Neutrophil (primary cell): ENCODE measurements around the gene RNF123.

Experiments used
- H3K27ac ChIP-seq: fragments of 200-600 bp; sonication (generic); 2 replicates; pipeline ENCODE4 v1.5.1; 2016; ENCODE audit warnings: mild to moderate bottlenecking, moderate library complexity
- H3K27me3 ChIP-seq: fragments of 200-600 bp; sonication (generic); 2 replicates; pipeline ENCODE4 v1.6.0; 2016; ENCODE audit warnings: mild to moderate bottlenecking
- H3K36me3 ChIP-seq: fragments of 200-600 bp; sonication (generic); 2 replicates; pipeline ENCODE4 v1.5.1; 2017
- H3K4me1 ChIP-seq, 2 experiments: fragments of 200-600 bp in 1 of 2; sonication (generic) in 1 of 2; 1 replicate in 1 of 2; 2 replicates in 1 of 2; pipeline versions ENCODE4 v1.5.1 to v1.6.1; 2013 to 2016; ENCODE audit warnings: low read depth in 1 of 2, low read length in 1 of 2, mild to moderate bottlenecking in 1 of 2, moderate library complexity in 1 of 2; ENCODE audit not compliant: control insufficient read depth in 1 of 2, insufficient read depth in 1 of 2
- H3K4me3 ChIP-seq, 2 experiments: fragments of 200-600 bp in 1 of 2; sonication (generic) in 1 of 2; 1 replicate in 1 of 2; 2 replicates in 1 of 2; pipeline ENCODE4 v1.5.1; 2013 to 2016; ENCODE audit warnings: low read depth in 1 of 2, low read length in 1 of 2, mild to moderate bottlenecking in 1 of 2, moderate library complexity in 1 of 2
- H3K9me3 ChIP-seq: fragments of 200-600 bp; sonication (generic); 2 replicates; pipeline ENCODE4 v1.5.1; 2016
- TF ChIP-seq, protein P1 (sequence below): fragments of 200-600 bp; sonication (generic); IDR thresholded peaks from 2 replicates; pipeline ENCODE4 v1.5.1; 2016; ENCODE audit warnings: antibody characterized with exemption

Gene RNF123

DNA sequence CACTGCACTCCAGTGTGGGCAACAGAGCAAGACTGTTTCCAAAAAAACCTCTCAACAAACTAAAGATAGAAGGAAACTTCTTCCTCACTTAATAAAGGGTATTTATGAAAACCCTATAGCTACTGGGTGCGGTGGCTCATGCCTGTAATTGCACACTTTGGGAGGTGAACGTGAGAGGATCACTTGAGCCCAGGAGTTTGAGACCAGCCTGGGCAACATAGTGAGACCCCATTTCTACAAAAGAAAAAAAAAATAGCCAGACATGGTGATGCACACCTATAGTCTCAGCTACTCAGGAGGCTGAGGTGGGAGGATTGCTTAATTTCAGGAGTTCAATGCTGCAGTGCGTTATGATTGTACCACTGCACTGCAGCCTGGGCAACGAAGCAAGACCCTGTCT lies 74.6 kb downstream of the RNF123 start:
- TF ChIP-seq, protein P1, sequence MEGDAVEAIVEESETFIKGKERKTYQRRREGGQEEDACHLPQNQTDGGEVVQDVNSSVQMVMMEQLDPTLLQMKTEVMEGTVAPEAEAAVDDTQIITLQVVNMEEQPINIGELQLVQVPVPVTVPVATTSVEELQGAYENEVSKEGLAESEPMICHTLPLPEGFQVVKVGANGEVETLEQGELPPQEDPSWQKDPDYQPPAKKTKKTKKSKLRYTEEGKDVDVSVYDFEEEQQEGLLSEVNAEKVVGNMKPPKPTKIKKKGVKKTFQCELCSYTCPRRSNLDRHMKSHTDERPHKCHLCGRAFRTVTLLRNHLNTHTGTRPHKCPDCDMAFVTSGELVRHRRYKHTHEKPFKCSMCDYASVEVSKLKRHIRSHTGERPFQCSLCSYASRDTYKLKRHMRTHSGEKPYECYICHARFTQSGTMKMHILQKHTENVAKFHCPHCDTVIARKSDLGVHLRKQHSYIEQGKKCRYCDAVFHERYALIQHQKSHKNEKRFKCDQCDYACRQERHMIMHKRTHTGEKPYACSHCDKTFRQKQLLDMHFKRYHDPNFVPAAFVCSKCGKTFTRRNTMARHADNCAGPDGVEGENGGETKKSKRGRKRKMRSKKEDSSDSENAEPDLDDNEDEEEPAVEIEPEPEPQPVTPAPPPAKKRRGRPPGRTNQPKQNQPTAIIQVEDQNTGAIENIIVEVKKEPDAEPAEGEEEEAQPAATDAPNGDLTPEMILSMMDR, result no peak
- Histone ChIP-seq H3K27ac (no peak overlapping the region), H3K4me1 (peaks cover 4 to 7% of the 10 kb centered on the region in 2 experiments)

DNA sequence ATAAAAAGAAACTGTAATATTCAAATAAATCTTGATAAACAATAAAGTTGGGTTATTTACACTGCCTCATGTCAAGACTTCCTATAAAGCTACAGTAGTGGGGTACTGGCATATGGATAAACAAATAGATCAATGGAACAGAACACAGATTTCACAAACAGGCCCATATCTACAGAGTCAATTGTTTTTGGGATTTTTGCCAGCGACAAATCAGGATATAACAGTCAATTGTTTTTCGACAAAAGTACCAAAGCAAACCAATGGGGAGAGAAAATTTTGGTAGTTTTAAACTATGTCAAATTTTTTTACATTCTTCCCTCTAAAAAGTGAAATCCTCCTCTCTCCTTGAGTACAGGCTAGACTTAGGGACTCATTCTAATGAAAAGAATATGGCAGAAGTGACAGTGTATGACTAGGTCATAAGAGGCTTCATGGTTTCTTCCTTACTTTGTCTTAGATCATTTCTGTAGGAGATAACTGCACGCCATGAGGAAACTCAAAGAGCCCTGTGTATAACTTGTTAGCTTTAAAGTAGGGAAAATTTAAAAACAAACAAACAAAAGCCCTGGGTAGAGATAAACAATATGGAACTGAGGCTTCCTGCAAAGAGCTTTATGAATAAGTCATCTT lies 80.0 kb downstream of the RNF123 start:
- H3K27me3 ChIP-seq, result no peaks in the 10 kb centered on the region

More for the DNA sequence above, 74.6 kb downstream of the RNF123 start:
- Histone ChIP-seq H3K4me3 (no peak overlapping the region), H3K27me3 (no peaks in the 10 kb centered on the region), H3K36me3 (peaks cover 15% of the 10 kb centered on the region), H3K9me3 (no peaks in the 10 kb centered on the region)

DNA sequence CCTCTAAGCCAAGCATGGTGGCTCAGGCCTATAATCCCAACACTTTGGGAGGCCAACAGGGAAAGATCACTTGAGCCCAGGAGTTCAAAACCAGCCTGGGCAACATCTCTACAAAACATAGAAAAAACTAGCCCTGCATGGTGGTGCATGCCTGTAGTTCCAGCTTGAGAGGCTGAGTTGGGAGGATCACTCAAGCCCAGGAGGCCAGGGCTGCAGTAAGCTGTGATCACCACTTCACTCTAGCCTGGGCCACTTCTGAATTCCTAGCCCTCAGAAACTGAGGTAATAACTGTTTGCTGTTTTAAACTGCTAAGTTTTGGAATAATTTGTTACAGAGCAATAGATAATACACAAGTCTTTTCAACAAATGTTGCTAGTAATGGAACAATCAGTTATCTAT lies 80.6 kb downstream of the RNF123 start:
- H3K4me1 ChIP-seq, result no peaks in the 10 kb centered on the region
- H3K9me3 ChIP-seq, result no peaks in the 10 kb centered on the region
- H3K27ac ChIP-seq, result no peak overlapping the region
- no peak overlapping the region for H3K4me3 ChIP-seq
- H3K36me3 ChIP-seq, result peaks cover 28% of the 10 kb centered on the region
- H3K27me3 ChIP-seq, result no peaks in the 10 kb centered on the region
- TF ChIP-seq, protein P1, result no peak

More for the DNA sequence above, 80.0 kb downstream of the RNF123 start:
- H3K4me1 ChIP-seq, result no peaks in the 10 kb centered on the region
- no peak overlapping the region for H3K4me3 ChIP-seq
- H3K27ac ChIP-seq, result no peak overlapping the region
- H3K36me3 ChIP-seq, result peaks cover 28% of the 10 kb centered on the region
- TF ChIP-seq, protein P1, result no peak
- H3K9me3 ChIP-seq, result no peaks in the 10 kb centered on the region
